Hepatocyte (in vitro differentiated cells): ENCODE results near the gene MRPL33.

Experiments
- CTCF ChIP-seq: fragments of 200-600 bp; sonication (generic); IDR thresholded peaks from 2 replicates; pipeline ENCODE4 v1.5.1; 2016; ENCODE audit warnings: antibody characterized with exemption, mild to moderate bottlenecking; ENCODE audit not compliant: poor library complexity
- EZH2 ChIP-seq: fragments of 200-600 bp; sonication (generic); IDR thresholded peaks from 2 replicates; pipeline ENCODE4 v1.6.1; 2016; ENCODE audit warnings: antibody characterized with exemption, mild to moderate bottlenecking, borderline replicate concordance

GRCh38 chr2:27810455-27810854 lies 38.9 kb downstream of the MRPL33 start:
- TF ChIP-seq CTCF (no peak), EZH2 (no peak)
